ENCODE measurements around the gene GRM5.
"Not testable (repeated sequence)": the region's sequence is repeated elsewhere in the genome, so short reads cannot be mapped to it uniquely, and the experiment has no call there.

GRM5 gene

DNA sequence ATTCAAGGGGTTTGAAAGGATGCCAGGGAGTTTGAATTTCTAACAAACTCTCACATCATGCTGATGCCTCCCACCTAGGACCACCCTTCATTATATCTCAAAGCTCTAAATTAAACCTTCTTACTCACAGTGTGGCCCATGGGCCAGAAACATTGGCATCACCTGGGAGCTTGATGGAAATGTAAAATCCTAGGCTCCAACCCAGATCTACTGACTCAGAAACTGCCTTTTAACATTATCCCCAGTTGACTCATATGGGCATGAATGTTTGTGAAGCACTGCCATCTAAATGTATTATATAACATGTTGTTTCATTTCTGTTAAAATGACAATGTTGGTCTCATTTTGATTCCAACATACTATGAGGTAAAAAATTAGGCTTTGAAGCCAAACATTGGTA, 90.3 kb downstream of the GRM5 start:
- not testable (repeated sequence) for DNase-seq (ENCODE audit: low read depth)

DNA sequence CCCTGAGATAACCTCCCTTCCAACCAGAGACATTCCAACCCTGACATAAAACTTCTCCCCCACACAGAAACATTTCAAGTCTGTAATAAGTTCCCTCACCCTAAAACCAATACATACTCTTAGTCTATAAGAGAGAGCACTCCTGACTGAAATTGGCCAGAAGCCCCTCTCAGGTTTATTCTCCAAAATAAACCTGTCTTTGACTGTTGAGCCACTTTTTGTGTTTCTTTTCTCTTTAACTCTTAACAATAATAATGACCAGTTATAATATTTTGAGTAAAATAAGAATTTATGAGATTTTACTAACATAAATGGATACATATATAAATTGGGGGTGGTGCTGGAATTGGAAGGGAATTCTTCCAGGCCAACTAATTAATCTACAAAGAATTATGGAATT, 93.6 kb downstream of the GRM5 start:
- no peak for DNase-seq (ENCODE audit: low read depth)

DNA sequence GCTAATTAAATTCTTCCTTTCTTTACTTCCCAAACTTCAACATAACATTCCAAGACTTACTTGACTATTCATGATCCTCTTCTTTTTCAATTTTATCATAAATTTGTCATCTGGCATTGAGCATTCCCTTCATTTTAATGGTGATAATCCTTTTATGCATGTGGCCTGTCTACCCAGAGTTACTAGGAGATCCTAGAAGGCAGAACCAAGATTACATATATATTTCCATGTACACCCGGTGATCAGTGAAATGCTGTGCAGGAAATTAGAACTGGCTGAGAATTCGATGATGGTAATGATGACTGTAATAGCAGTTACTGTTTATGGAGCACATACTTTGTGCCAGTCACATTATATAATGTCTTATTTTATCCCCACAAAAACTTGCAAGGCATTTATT, 104.2 kb downstream of the GRM5 start:
- DNase-seq (ENCODE audit: low read depth) = not testable (repeated sequence)

DNA sequence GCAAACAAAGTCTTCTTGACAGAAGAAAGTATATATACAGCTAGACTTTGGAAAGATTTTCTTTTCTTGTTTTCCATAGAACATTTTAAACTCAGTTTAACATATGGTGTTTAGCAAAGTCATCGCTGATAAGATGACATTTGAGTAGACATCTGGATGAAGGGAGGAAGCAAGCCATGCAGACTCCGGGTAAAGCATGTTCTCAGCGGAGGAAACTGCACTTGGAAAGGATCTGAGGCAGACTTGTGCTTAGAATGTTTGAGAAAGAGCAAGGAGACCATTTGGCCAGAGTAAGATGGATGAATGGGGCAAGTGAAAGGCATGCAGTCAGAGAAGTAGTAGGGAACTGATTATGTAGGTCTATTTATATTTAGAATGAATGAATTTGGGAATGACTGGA, 105.9 kb downstream of the GRM5 start:
- DNase-seq (ENCODE audit: low read depth) = not testable (repeated sequence)

DNA sequence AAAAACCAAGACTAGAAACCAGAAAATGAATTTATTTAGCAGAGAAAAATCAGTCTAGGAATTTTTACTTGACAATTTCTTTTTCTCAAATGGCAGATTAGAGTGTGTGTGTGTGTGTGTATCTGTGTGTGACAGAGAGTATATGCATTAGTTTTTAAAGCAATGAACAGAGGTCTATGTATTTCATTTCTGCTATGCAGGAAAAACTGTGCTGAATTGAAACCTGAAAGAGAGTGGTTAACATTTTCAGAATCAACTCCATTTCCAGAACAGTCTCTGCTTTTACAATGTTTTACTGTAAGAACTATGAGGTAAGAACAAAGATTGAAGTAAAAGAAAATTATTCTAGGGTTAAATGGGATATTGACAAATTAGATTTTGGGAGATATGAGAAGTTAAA, 114.8 kb downstream of the GRM5 start:
- DNase-seq (ENCODE audit: low read depth) = no peak

DNA sequence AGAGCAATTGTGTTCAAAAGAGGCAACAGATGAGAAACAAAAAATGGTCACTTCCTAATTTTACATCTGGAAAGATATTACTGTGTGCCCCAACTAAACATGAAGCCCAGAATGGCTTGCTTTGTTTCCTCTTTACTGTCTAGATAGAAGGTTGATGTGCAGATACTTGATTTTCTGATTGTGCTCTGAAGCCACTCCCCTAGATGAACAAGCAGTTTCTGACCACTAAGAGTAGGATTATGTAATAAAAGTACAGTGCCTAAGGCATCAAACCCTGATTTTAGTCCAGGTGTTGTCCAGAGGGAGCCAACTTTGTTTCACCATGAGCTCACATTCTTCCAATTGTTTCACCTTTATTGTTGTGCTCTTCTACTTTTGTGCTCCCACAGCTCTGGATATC, 116.9 kb downstream of the GRM5 start:
- not testable (repeated sequence) for DNase-seq (ENCODE audit: low read depth)

DNA sequence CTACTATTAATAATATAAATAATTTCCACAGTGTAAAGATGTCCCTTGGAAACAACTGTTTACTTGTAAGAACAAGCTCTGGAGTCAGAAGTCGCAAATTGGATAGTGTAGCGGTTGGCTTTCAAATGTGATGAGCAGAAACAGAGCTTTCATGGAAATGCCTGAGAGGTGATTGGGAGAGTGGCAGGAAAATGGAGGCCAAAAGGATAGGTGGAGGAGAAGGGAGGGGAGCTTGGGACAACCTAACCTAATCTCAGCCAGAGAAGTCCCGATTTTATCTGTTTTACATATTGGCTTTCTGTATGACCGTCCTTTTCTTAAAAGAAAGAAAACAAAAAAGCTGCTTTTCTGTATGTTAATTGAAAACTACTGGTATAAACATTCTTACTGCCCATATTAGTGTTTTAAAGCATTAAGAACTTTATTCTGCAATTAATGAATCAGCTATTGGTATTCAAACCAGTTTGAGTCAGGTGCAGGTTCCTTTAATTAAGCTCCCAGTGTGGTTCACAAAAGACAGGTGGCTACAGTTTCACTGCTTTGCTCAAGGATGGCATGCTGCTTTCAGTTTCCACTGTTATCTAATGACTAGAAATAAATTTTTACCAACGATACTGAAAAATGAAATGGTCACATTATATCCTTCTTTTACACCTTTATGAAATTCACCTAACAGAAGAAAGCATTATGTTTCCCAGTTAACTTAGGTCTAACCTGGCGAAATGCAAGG, 117.8 kb downstream of the GRM5 start:
- not testable (repeated sequence) for DNase-seq (ENCODE audit: low read depth)

DNA sequence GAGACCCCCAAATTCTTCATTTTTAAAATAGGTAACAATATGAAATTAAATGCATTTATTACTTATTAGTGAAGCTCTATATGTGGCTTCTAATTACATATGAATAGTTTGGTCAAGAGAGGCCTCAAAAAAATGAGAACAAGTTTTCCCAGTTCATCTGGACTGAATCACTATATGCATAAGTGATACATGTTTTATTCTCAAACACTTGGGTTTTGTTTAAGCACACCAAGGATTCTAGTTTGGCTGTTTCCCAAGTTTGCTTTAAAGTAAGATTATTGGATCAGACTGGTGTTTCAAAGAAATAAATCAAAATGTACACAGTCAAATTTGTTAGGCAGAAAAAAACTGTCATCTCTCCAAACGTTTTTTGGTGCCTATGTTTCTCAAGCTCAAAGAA, 136.1 kb downstream of the GRM5 start:
- not testable (repeated sequence) for DNase-seq (ENCODE audit: low read depth)

DNA sequence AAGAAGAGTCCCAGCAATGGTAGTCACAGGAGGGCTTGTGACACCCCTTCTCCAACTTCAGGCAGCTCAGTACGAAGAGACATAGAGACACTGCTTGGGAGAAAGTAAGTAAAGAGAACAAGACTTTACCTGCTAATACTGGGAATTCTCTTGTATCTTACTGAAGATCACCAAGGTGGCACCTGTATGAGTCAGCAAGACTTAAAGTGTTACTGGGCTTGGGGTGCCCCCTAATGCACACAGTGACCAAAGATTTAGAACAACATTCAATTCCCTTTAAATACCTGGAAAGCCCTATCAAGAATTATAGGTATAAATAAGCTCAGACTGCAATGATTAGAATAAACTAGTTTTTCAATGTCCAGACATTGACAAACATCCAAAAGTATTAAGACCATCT, 148.7 kb downstream of the GRM5 start:
- not testable (repeated sequence) for DNase-seq (ENCODE audit: low read depth)

DNA sequence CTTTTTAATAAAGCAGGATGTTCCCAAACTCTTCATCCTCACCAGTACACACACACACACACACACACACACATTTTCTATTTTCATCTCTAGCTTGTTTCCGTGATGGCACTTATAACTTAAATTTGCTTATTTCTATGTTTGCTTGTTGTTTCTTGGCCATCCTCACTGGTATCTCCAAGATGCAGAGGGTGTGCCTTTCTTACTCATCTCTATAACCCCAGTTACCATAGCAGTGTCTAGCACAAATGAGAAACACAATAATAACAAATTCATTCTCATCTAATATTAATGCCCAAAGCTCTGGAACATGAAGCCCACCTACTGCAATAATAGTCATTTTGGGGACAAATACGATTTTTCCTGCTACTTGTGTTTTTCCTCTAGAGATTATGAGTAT, 156.3 kb downstream of the GRM5 start:
- DNase-seq (ENCODE audit: low read depth) = no peak

DNA sequence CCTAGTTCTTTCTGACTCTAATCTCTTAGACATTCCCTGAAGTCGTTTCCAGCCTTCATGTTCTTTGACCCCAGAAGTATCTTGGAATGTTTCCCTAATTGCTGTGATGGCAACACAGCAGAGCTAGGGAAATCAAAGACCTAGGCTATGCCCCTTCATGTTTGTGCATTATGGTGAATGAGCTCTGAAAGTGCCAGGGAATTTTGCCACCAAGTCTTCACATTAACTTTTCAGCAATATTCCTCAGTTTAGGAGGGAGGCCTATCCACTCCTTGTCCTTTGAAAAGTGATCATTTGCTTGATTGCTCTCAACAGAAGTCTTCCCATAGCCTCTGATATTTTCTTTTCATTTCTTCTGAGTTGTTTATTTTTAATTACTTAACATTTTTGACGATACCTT, 164.3 kb downstream of the GRM5 start:
- not testable (repeated sequence) for DNase-seq (ENCODE audit: low read depth)

DNA sequence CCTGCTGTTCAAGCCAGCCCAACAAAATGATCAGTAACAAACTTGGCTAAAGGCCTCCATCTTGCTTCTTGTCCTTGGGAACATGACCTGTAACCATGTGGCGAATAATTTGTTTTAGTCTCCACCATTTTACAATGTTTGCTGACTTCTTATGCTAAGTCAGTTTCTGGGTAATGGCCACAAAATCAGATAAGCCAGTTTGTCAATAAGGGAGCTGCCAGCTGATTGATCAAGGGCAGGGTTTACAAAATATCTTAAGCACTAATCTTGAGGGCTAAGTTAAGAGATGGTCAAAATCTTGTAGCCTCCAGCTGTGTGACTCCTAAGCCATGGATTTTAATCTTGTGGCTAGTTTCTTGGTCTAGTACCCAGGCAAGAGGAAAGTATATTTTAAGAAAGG, 176.9 kb downstream of the GRM5 start:
- not testable (repeated sequence) for DNase-seq (ENCODE audit: low read depth)

DNA sequence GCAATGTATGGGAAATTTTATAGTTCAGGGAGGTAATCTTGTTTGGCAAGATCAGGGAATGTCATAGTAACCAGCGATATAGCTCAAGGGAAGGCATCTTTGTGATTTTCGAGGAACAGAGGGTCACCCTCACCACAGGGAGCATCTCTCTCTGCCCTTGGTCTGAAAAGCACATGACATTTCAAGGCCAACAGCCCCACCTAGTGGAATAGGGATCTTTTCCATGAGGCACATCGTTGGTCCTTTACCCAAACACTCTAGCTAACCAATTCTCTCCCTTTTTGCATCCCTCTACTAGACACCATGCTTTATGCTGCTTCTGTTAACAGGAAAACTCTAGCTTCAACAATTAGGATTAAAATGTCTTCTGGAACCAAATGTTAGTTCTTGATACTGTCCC, 179.0 kb downstream of the GRM5 start:
- peak; percentile 6 for DNase-seq (ENCODE audit: low read depth)

DNA sequence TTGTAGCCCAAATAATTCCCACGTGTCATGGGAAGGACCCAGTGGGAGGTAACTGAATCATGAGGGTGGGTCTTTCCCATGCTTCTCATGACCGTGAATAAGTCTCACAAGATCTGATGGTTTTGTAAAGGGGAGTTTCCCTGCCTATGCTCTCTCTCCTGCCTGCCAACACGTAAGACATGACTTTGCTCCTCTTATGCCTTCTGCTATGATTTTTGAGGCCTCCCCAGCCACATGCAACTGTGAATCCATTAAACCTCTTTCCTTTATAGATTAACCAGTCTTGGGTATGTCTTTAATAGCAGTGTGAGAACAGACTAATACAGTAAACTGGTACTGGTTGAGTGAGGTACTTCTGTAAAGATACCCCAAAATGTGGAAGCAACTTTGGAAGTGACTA, 183.0 kb downstream of the GRM5 start:
- DNase-seq (ENCODE audit: low read depth) = not testable (repeated sequence)

DNA sequence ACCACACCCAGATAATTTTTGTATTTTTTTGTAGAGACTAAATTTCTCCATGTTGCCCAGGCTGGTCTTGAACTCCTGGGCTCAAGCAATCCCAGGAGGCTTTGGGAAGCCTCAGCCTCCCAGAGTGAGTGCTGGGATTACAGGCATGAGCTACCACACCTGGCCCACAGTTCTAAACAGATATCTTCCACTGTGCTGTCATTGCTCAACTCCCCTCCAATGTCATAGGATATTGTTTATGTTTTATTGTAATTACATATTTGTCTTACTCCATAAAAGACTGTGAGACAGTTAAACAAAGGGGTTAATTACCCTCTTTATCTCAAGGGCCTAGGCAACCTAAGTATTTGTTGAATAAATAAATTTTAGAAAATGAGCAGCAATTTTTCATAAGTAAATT, 204.2 kb downstream of the GRM5 start:
- no peak for DNase-seq (ENCODE audit: low read depth)

DNA sequence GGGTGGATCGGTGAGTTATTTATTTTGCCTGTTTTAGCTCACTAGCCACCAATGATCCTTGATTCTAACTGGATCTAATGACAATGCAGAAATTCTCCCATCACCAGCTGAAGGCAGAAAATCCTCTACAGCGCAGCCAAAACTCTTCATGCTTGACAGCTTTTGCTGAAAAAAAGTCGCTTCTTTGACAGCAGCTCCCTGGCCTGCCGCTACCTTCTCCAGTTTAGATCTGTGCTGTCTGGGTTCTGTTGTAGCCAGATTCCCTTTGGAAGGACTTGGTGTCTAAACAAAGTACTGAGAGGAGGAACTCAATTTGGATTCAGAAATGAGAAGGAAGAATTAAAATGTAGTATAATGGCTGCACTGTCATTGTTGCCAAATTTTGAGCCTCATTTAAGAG, 205.4 kb downstream of the GRM5 start:
- not testable (repeated sequence) for DNase-seq (ENCODE audit: low read depth)

DNA sequence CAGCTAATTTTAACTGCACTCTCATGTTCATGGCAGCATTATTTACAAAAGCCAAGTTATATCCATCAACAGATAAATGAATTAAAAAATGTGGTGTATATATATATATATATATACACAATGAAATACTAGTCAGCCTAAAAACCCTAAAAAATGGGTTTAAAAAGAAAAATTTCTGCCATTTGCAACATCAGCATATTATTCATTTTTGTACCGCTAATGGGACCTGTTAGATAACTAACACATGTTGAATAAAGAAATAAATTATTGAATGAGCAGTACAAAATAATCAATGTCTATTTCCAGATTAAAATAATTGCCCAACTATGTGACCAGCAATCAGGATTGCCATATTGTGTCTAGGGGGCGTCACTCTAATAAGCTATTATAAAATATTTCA, 211.8 kb downstream of the GRM5 start:
- DNase-seq (ENCODE audit: low read depth) = not testable (repeated sequence)

DNA sequence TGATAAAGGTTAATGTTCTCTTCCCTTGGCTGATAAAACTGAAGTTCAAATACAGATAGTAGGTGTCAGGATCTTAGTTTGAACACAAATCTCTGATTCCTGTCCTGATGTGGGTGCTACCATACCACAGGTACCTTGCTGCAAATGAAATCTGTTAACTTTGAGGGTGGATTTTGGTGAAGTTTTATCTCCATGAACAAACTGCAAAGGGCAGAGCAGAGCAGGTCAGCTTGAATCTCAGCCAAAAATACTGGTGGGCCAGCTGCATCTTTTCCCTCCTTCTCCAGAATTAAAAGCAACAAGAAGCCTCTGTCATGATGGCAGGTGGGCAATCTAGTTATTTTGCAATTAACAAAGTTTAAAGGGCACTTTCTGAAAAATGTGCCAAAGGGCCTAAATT, 214.2 kb downstream of the GRM5 start:
- not testable (repeated sequence) for DNase-seq (ENCODE audit: low read depth)

DNA sequence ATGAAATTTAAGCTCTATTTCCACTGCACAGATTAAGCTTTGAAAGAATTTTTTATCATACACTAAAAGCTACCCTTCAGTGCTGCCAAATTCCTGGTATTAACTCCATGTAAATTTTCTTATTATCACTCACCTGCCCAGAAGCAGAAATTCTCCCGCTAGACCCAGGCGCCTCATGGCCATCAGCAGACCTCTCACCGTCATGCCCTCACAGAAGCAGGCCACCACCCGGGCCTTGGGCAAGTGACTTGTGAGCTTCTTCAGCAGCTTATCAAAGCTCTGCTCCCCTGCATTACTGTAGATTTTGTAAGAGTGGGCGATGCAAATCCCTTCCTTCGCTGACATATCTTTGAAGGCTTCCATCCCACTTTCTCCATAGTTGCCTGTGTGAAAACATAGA, 216.0 kb downstream of the GRM5 start:
- not testable (repeated sequence) for DNase-seq (ENCODE audit: low read depth)

DNA sequence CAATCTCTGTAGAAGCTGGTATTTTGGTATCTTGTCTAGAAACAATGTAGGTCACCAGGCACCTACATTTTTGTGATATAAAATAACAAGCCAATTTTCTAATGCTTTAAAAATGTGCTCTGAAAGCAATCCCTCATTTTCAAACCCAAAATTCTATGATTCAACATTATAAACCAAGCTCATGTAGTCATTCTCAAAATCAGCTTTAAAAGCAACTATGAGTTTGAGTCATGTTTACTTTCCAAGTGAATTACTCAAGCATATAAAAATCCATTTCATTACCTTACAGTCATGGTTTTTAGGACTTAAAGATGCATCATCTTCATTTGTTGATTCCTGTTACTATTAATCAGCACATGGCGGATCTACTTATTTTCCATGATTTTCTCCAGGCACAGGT, 216.4 kb downstream of the GRM5 start:
- no peak for DNase-seq (ENCODE audit: low read depth)

DNA sequence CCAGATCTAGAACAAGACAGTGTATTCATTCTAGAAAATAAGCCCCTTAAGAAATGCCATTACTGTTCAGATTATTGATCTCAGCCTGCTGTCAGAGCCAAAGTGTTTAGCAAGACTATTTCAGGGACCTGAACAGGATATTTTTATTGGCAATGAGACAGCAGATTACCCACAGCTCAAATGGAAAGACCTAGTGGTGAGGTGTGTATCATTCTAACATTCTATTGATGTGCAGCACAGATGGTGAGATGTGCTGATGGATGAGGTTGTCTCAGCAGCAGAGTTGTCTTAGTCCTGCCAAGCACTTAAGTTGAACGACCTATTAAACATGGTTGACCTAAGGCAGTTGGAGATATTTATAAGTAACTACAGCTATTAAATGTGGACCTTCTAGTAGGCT, 219.5 kb downstream of the GRM5 start:
- not testable (repeated sequence) for DNase-seq (ENCODE audit: low read depth)

DNA sequence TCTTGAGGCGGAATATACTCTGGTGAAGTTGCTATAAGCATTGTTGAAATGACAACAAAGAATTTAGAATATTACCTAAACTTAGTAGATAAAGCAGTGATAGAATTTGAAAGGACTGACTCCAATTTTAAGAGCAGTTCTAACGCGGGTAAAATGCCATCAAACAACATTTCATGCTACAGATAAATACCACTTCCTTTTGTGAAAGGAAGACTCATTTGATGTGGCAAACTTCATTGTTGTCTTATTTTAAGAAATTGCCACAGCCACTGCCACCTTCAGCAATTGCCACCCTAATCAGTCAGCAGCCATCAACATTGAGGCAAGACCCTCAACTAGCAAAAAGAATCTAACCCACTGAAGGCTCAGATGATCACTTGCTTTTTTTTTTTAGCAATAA, 220.8 kb downstream of the GRM5 start:
- not testable (repeated sequence) for DNase-seq (ENCODE audit: low read depth)

DNA sequence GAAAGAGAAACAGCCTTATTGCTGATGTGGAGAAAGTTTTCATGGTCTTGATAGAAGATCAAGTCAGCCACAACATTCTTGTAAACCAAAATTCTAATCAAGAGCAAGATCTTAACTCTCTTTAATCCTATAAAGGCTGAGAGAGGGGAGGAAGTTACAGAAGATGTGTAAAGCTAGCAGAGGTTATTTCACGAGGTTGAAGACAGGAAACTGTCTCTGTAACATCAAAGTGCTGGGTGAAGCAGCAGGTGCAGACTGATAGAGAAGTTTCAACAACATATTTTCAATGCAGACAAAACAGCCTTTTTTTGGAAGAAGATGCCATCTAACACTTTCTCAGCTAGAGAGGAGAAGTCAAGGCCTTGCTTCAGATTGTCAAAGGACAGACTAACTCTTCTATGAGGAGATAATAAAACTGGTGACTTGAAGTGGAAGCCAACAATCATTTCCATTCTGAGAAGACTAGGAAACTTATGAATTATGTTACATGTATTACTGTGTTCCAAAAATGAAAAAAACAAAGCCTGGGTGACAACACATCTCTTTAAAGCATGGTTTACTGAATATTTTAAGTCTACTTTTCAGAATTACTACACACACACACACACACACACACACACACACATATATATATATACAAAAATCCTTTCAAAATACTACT, 221.9 kb downstream of the GRM5 start:
- DNase-seq (ENCODE audit: low read depth) = peak; percentile 16

DNA sequence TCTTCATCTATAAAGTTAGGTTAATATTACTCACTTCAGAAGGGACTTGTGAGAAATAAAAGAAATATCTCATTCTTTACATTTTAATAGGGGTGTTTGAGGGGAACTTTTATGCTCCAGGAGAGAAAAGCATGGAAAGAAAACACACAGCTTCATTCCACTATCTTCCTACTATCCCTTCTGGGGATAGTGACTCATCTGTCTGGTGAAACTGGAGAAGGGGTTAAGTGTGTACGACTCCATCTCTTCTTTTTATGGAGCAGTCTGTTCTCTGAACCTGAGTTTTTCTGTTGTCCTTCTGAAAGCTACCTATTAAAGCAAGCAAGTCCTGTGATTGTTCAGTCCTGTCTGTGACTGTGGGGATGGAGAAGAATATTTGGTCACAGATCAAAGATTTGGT, 227.6 kb downstream of the GRM5 start:
- DNase-seq (ENCODE audit: low read depth) = not testable (repeated sequence)
